GM12891 (cell line): ENCODE data around the gene CCDC51.
A peak's percentile ranks its signal among the peaks of the same experiment; 100 is the strongest.

Source experiments
- DNase-seq: peaks from one replicate; pipeline ENCODE4 v3.0.0; 2011; ENCODE audit warnings: low spot score; ENCODE audit not compliant: insufficient read length
- FAIRE-seq: peaks from 2 replicates; lab custom pipeline; 2011; peaks lifted over from hg19 to GRCh38; lab: Jason Lieb, UNC
- PAX5 ChIP-seq: IDR thresholded peaks from 2 replicates; pipeline ENCODE4 v1.6.1; 2011; ENCODE audit warnings: low read length, moderate library complexity, mild to moderate bottlenecking; ENCODE audit not compliant: insufficient read depth, severe bottlenecking
- POLR2A ChIP-seq: IDR thresholded peaks from 2 replicates; pipeline ENCODE4 v1.6.1; 2011; ENCODE audit warnings: low read depth, low read length, control low read depth
- POLR2AphosphoS5 ChIP-seq: IDR thresholded peaks from 2 replicates; pipeline ENCODE4 v1.6.1; 2011; ENCODE audit warnings: low read depth, low read length, control low read depth
- POU2F2 ChIP-seq: IDR thresholded peaks from 2 replicates; pipeline ENCODE4 v1.6.1; 2011; ENCODE audit warnings: low read depth, mild to moderate bottlenecking, control low read depth, low read length, moderate library complexity
- SPI1 ChIP-seq: IDR thresholded peaks from 2 replicates; pipeline ENCODE4 v1.6.1; 2011; ENCODE audit warnings: low read depth, low read length, control low read depth
- TAF1 ChIP-seq: IDR thresholded peaks from 2 replicates; pipeline ENCODE4 v1.6.1; 2011; ENCODE audit warnings: low read depth, low read length, control low read depth

The CCDC51 gene

DNA sequence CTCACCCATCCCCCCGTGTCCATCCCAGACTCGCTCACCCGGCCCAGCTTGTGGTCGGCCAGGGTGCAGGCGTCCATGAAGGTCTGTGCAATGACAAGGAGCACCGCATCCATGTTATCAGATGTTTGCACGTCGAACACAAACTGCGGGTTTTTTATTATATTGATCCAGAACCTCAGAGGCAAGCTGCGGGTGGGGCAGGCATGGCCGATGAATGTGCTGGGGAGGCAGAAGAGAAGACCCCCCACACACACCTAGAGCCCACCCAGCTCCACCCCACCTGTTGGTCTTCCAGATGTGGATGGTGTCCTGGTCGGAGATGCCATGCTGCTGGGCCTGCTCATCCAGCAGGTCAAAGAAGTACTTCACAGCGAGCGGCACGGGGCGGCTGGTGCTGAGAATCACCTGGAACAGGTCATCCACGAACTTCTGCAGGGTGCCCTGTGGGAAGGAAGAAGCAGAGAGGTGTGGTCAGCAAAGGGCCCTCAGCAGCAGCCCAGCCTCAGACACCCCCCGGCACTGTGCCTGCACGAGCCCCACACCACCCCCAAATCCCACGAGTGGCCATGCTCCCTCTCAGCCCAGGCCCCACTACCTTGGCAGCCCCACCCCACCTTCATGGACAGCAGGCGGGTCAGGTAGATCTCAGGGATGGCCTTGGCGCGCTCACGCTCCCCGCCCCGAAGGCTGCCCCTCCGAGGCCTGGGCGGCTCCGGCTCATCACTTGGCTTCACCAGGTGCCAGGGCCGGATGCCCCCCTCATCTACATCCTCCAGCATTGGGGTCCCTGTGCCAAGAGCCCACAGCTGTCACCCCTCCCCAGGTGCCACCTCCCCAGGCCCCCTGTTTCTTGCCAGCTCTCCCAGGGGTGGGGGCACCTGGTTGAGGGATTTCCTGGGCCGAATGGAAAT, 30.4 kb downstream of the CCDC51 start:
- DNase-seq (peak; percentile 10), FAIRE-seq (no peak)
- TF ChIP-seq POU2F2 = no peak
- no peak for TF ChIP-seq SPI1
- no peak for TF ChIP-seq TAF1
- TF ChIP-seq POLR2AphosphoS5 = no peak
- TF ChIP-seq PAX5 = no peak

DNA sequence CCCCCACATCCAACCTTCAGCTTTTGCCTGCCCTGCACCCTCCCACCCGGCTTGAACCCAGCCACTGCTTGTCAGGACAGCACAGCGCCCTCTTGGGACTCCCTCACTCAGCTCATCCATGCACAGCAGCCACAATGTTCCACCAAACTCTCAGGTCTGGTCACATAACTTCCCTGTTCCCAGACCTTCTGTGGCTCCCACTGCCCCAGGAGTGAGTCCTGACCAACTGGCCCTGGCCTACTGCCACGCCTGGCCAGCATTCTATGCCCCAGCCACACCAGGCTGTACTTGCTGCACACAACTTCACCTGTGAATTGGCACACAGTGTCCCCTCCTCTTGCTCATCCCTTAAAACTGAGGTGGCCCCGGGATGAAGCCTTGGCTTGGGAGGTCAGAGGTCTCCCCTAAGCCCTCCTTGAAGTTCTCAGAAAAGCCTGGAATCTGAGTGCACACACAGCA, 31.1 kb downstream of the CCDC51 start:
- no peak for FAIRE-seq
- TF ChIP-seq POU2F2 (no peak), SPI1 (no peak), PAX5 (no peak), POLR2AphosphoS5 (no peak), TAF1 (no peak), POLR2A (no peak)
- peak; percentile 16 for DNase-seq

DNA sequence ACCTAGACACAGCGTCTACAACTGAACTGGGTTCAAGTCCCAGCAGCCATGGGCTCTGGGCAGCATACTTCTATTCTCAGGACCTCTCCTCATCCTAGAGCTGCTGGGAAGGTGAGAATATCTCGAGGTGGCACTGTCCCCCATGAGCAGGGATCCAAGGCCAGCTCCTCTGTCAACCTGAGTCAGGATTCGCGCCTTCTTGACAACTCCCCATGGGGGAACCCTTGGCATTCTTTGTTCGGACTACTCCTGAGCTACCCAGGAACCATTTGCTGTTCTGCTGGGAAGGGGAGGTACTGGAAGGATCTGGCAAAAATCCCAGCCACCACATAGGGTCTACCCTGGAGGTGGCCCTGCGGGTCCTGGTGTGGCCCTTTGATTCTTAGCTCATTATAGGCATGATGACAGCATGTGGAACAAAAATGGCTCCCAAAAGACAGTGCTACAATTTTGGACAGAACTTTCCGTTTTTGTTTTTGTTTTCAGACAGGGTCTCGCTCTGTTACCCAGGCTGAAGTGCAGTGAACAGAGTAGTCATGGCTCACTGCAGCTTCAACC, 32.3 kb downstream of the CCDC51 start:
- TF ChIP-seq PAX5 = no peak
- no peak for TF ChIP-seq POLR2AphosphoS5
- no peak for TF ChIP-seq SPI1
- no peak for TF ChIP-seq TAF1
- TF ChIP-seq POLR2A = no peak
- TF ChIP-seq POU2F2 = no peak
- no peak for FAIRE-seq
- no peak for DNase-seq

DNA sequence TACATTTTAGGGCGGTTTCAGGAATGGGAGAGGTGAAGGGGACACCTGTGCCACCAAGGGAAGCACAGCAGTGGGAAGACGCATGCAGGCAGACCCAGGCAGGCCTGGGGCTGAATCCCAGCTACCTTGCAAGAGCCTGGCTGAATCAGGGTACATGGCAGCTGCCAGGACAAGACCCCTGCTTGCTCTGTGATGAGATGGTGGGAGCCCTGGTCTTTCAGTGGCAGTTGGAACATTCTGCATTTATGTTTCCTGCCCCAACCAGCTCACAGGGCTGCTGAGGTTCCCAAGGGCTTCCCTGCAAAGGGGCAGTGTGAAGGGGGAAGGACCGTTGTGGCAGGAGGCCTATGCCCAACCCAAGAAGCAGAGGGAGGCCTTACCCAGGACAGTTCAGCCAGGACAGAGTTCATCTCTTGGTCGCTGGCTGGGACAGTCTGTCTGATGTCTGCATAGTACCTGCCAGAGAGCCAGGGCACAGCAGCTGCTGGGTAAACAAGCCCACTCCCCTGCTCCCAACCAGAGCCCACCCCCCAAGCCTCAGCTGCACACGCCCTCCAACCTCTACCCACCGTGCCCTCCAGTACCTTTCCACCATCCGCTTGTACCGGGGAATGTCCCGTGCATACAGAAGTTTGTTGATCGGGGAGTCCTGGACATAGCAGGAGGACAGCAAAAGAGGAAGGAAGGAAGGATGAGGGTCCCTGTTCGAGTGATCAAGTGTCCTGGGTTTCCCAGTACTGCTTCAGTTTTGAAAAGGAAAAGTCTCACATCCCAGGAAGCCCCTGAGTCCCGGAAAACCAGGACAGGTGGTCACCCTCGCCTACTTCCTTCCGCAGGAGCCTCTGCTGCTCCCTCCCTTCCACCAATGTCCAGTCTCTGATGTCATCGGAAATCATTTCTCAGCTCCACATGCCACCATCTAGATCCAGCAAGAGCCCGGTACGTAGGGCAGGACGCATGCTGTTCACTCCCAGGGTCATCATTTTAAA, 33.2 kb downstream of the CCDC51 start:
- FAIRE-seq = no peak
- TF ChIP-seq PAX5 (no peak), POLR2AphosphoS5 (no peak), POU2F2 (no peak), POLR2A (no peak), SPI1 (no peak), TAF1 (no peak)
- peak; percentile 9 for DNase-seq

DNA sequence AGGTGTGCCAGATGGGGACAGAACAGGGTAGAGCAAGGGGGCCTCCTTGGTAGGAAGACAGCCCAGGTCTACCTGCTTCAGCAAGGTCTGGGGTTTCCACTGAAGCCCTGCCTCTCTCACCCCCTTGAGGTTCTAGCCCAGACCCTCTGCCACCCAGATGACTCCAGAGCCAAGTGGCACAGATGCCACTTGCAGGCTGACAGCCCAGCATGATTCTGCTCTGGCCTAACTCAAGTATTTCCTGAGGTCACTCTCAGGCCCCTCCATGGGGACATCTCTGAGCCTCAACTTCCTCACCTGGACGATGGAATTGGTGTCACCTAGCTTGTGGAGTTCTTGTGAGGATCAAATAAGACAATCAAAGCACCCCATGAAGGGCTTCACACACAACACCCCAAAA, 33.9 kb downstream of the CCDC51 start:
- no peak for FAIRE-seq
- DNase-seq = no peak
- TF ChIP-seq TAF1 = no peak
- no peak for TF ChIP-seq POLR2AphosphoS5
- no peak for TF ChIP-seq POLR2A
- no peak for TF ChIP-seq POU2F2
- no peak for TF ChIP-seq SPI1
- TF ChIP-seq PAX5 = no peak

DNA sequence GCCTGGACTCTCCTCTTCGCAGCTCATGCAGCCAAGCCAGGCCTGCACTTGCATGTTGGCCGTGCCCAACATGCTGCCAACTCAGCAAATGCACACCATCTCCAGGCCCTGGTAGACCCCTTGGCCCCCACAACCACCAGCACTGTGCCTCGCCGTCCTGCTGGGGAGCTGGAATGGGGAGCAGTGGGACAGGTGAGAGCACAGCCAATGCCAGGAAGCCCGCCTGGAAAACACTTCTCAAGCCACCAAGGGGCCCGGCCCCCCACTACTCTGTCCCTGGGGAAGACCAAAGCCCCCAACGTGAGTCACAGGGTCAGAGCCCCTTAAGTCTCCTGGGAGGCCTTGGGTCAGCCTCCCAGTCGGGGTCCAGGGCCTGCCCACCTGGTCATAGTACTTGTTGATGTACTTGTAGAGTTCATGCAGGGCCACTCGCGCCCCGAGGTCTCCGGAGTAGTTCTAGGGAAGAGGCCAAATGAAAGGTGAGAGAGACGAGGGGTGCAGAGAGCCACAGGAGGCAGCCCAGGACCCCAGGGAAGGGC, 34.5 kb downstream of the CCDC51 start:
- FAIRE-seq (no peak), DNase-seq (no peak)
- TF ChIP-seq POLR2AphosphoS5 (no peak), POLR2A (no peak), SPI1 (no peak), POU2F2 (no peak), PAX5 (no peak), TAF1 (no peak)

DNA sequence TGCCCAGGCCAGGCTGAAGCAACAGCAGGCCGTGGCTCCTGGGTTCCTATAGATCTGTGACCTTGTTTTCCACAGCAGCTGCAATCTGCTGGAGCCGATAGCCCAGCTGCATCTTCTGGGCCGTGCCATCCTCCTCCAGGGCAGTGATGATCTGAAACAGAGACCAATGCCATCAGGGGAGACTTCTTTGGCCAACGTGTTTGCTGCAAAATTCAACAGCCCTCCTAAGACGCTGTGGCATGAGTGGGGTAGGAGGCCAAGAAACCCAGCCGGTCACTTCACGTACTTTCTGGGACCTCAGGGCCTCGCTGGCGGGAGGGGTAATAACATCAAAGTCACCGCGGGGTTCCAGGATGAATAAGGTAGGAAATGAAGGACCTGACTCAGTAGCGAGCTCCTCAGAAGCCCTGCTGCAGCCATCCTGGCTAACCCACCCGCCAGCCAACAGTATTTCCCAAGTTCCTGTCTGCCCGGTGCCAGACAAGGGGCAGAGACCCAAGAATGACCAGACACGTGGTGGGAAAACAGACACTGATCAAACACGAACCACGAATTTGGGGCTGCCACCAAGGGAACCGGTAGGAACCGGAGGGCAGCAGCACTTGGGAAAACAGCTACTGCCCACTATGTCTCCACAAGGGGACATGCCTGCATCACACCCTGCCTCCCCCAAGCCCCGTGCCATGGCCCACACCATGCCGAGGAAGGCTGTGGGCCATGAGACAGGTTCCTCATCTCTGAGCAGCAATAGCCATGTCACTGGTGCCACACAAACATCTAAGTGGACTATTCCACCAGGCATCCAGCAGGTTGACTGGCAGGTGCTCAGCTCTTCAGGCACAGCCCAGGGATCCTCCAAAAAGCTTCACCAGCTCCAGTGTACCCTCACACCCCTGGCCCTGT, 35.2 kb downstream of the CCDC51 start:
- FAIRE-seq (no peak), DNase-seq (peak; percentile 6)
- TF ChIP-seq POLR2AphosphoS5 (no peak), POU2F2 (no peak), POLR2A (no peak), TAF1 (no peak), SPI1 (no peak), PAX5 (no peak)
